Adrenal gland (tissue), 12 donors: ENCODE results near the gene DNAH6. TPM values are rescaled to one million over a fixed set of nuclear protein-coding genes. Genes with fewer than 3 reads are reported as not detected.
A peak's percentile ranks its signal among the peaks of the same experiment; 100 is the strongest.

Source experiments
- DNase-seq, 7 donors: peaks; one replicate each; pipeline ENCODE4 v3.0.0-alpha.2; 2019 to 2020
- H3K27ac ChIP-seq, 5 donors: fragments of 200-600 bp; sonication (generic) in 4 of 5; 1 replicate in 3 of 5; 2 replicates in 2 of 5; pipeline versions ENCODE4 v1.5.1 to v1.8.0; 2016 to 2020; ENCODE audit warnings: mild to moderate bottlenecking in 1 of 5
- H3K27me3 ChIP-seq: fragments of 200-600 bp; 2 replicates; pipeline ENCODE4 v1.8.0; 2021
- H3K36me3 ChIP-seq, 2 donors: fragments of 200-600 bp; replicated peaks in 1 of 2; 1 replicate in 1 of 2; 2 replicates in 1 of 2; pipeline versions ENCODE4 v1.5.1 to v1.8.0; 2018 to 2022
- H3K4me1 ChIP-seq, 2 donors: fragments of 200-600 bp; replicated peaks in 1 of 2; 1 replicate in 1 of 2; 2 replicates in 1 of 2; pipeline versions ENCODE4 v1.5.1 to v1.8.0; 2018 to 2021
- H3K4me3 ChIP-seq, 4 donors: fragments of 200-600 bp; sonication (generic) in 3 of 4; one replicate each; pipeline ENCODE4 v1.5.1; 2016 to 2018
- H3K9me3 ChIP-seq, 3 donors: fragments of 200-600 bp; sonication (generic) in 1 of 3; replicated peaks in 1 of 3; 1 replicate in 2 of 3; 2 replicates in 1 of 3; pipeline versions ENCODE4 v1.5.1 to v1.8.0; 2016 to 2021
- CTCF ChIP-seq, 6 experiments: fragments of 450-650 bp in 4 of 6; fragments of 200-600 bp in 2 of 6; sonication (generic) in 1 of 6; IDR thresholded peaks; 1 replicate in 5 of 6; 2 replicates in 1 of 6; pipeline versions ENCODE4 v1.5.1 to v1.8.0; 2016 to 2021; ENCODE audit warnings: antibody characterized with exemption in 6 of 6, mild to moderate bottlenecking in 2 of 6, moderate library complexity in 1 of 6
- POLR2A ChIP-seq, 2 donors: fragments of 450-650 bp; IDR thresholded peaks; one replicate each; pipeline ENCODE4 v1.6.1; 2017; ENCODE audit warnings: antibody characterized with exemption in 2 of 2, mild to moderate bottlenecking in 2 of 2, moderate library complexity in 1 of 2
- WGBS, 4 donors: extraction: QIAGEN DNeasy Blood & Tissue Kit in 2 of 4; methylation state at CpG; one replicate each; pipeline versions ENCODE4 v1.1.5 to v1.1.7; 2013 to 2017; 5-methylcytosine and 5-hydroxymethylcytosine counted together
- intact Hi-C, 2 donors: fragments of 100-400 bp; cut with DNase I; formaldehyde crosslinking; loops; one replicate each; pipeline versions ENCODE4 v1.14.1 to v1.15.0; 2022 to 2023
- polyA plus RNA-seq, 3 donors: library from polyadenylated mRNA; stranded (reverse); fragments of 200-250 nt in 2 of 3; fragments of 350-450 nt in 1 of 3; fragmentation: Illumina TruSeq in 1 of 3; extraction: RNeasy Lipid Tissue Mini Kit (QIAGEN cat#74804) in 1 of 3; gene quantifications; one replicate each; pipeline ENCODE4 v1.2.3, GENCODE V29; 2013 to 2014
- total RNA-seq, 9 donors: library from RNA; depleted of rRNA in 4 of 9; stranded (reverse); fragments of >200 nt in 4 of 9; fragments of 120-200 nt in 1 of 9; fragmentation: NEBNext Ultra II Directional in 1 of 9; extraction: Animal tissue kit (Norgen Biotek cat#: 25700) in 1 of 9; gene quantifications; one replicate each; pipeline versions ENCODE4 v1.1.0 to v1.2.4, GENCODE V29; 2013 to 2023
- donor health status: healthy with polysubstance abuse.
- donor health status: Bipolar disorder and iron deficiency.
- donor health status: DM: yes; HTN: yes; CAD: no.
- donor health status: DM: no; HTN: no; CAD: no.
- donor health status: DM: no; HTN: no; CAD: no.
- donor health status: DM: yes; HTN: yes; CAD: no.

The DNAH6 gene
- total and polyA plus RNA-seq, 12 donors, result 0.06 to 0.74 (median 0.28) TPM

- H3K4me1 ChIP-seq, result no peaks in the 10 kb centered on the region
- WGBS, 4 donors, result 80 to 98% (median 92%) methylated on average over 3 of the region's 3 CpGs
- no peaks in the 10 kb centered on the region for H3K36me3 ChIP-seq
- no peak for DNase-seq
- no peaks in the 10 kb centered on the region for H3K9me3 ChIP-seq
- H3K4me3 ChIP-seq, result no peak overlapping the region
- TF ChIP-seq CTCF (IDR thresholded peaks at IDR 0.05), result no peak
- no peak for TF ChIP-seq POLR2A (IDR thresholded peaks at IDR 0.05)
- H3K27ac ChIP-seq, result no peak overlapping the region
- intact Hi-C loops, result no loop called here
- no peaks in the 10 kb centered on the region for H3K27me3 ChIP-seq
Observed at GRCh38 chr2:84653302-84653701, 137.0 kb downstream of the DNAH6 start.

- DNase-seq, result no peak
- Histone ChIP-seq H3K36me3 (no peaks in the 10 kb centered on the region), H3K27ac (no peak overlapping the region), H3K27me3 (no peaks in the 10 kb centered on the region), H3K9me3 (no peaks in the 10 kb centered on the region), H3K4me1 (no peaks in the 10 kb centered on the region), H3K4me3 (no peak overlapping the region)
- no peak for TF ChIP-seq POLR2A (IDR thresholded peaks at IDR 0.05)
- no peak for TF ChIP-seq CTCF (IDR thresholded peaks at IDR 0.05)
- intact Hi-C loops, result no loop called here
- 64 to 81% (median 71%) methylated on average over 3 of the region's 3 CpGs for WGBS, 4 donors
Observed at GRCh38 chr2:84654414-84654813, 138.1 kb downstream of the DNAH6 start.

- WGBS, 4 donors, result 82 to 88% (median 83%) methylated on average over 5 of the region's 5 CpGs
- Histone ChIP-seq H3K4me1 (no peaks in the 10 kb centered on the region), H3K9me3 (no peaks in the 10 kb centered on the region)
Observed at GRCh38 chr2:84669122-84669521, 152.8 kb downstream of the DNAH6 start.

GRCh38 chr2:84674099-84674498 lies 157.8 kb downstream of the DNAH6 start:
- Histone ChIP-seq H3K27ac (no peak overlapping the region), H3K27me3 (no peaks in the 10 kb centered on the region)
- intact Hi-C loops, result no loop called here

More at GRCh38 chr2:84669122-84669521, 152.8 kb downstream of the DNAH6 start:
- no peaks in the 10 kb centered on the region for H3K27me3 ChIP-seq
- H3K36me3 ChIP-seq, result no peaks in the 10 kb centered on the region
- H3K27ac ChIP-seq, result no peak overlapping the region
- intact Hi-C loops, result no loop called here
- no peak for DNase-seq
- TF ChIP-seq POLR2A (IDR thresholded peaks at IDR 0.05) (no peak), CTCF (IDR thresholded peaks at IDR 0.05) (no peak)
- no peak overlapping the region for H3K4me3 ChIP-seq

More at GRCh38 chr2:84674099-84674498, 157.8 kb downstream of the DNAH6 start:
- Histone ChIP-seq H3K4me3 (no peak overlapping the region), H3K9me3 (no peaks in the 10 kb centered on the region), H3K36me3 (no peaks in the 10 kb centered on the region), H3K4me1 (no peaks in the 10 kb centered on the region)
- TF ChIP-seq CTCF (IDR thresholded peaks at IDR 0.05), result no peak
- no peak for TF ChIP-seq POLR2A (IDR thresholded peaks at IDR 0.05)
- peak in 1 of 7 donors; percentile 11 for DNase-seq
